Tibial artery (tissue), 4 donors: ENCODE data around the gene SCO2.

ENCODE experiments used
- DNase-seq, 2 donors: peaks; one replicate each; pipeline ENCODE4 v3.0.0-alpha.2; 2019
- H3K27ac ChIP-seq, 2 donors: fragments of 200-600 bp; sonication (generic) in 1 of 2; 1 replicate in 1 of 2; 2 replicates in 1 of 2; pipeline ENCODE4 v1.5.1; 2018 to 2019; ENCODE audit warnings: mild to moderate bottlenecking in 1 of 2
- H3K27me3 ChIP-seq, 2 donors: fragments of 200-600 bp; sonication (generic) in 1 of 2; one replicate each; pipeline versions ENCODE4 v1.5.1 to v1.6.0; 2016 to 2019
- H3K36me3 ChIP-seq, 3 donors: fragments of 200-600 bp; sonication (generic) in 2 of 3; one replicate each; pipeline ENCODE4 v1.5.1; 2016 to 2019; ENCODE audit warnings: mild to moderate bottlenecking in 2 of 3
- H3K4me1 ChIP-seq, 4 donors: fragments of 200-600 bp; sonication (generic) in 2 of 4; 1 replicate in 3 of 4; 2 replicates in 1 of 4; pipeline ENCODE4 v1.5.1; 2016 to 2019
- H3K4me3 ChIP-seq, 2 donors: fragments of 200-600 bp; sonication (generic) in 1 of 2; 1 replicate in 1 of 2; 2 replicates in 1 of 2; pipeline ENCODE4 v1.5.1; 2018 to 2019; ENCODE audit warnings: mild to moderate bottlenecking in 2 of 2
- H3K9me3 ChIP-seq, 3 donors: fragments of 200-600 bp; sonication (generic) in 1 of 3; one replicate each; pipeline ENCODE4 v1.5.1; 2016 to 2019
- intact Hi-C: fragments of 100-400 bp; cut with DNase I; formaldehyde crosslinking; loops from one replicate; pipeline ENCODE4 v1.15.0; 2023; ENCODE audit warnings: low total_unique reads
- TF ChIP-seq, protein P1 (sequence below), 2 experiments: fragments of 200-600 bp in 1 of 2; fragments of 450-650 bp in 1 of 2; IDR thresholded peaks; one replicate each; pipeline ENCODE4 v1.5.1; 2017 to 2019; ENCODE audit warnings: antibody characterized with exemption in 2 of 2, mild to moderate bottlenecking in 1 of 2, moderate library complexity in 1 of 2

The SCO2 gene

GRCh38 chr22:50564289-50564688 lies 38.9 kb upstream of the SCO2 start:
- intact Hi-C loops = no loop called here
- Histone ChIP-seq H3K9me3 (no peaks in the 10 kb centered on the region), H3K27me3 (peaks cover 0 to 3% of the 10 kb centered on the region in 2 donors), H3K36me3 (peaks cover 0 to 9% (median 0%) of the 10 kb centered on the region in 3 donors), H3K4me3 (no peak overlapping the region), H3K27ac (no peak overlapping the region), H3K4me1 (peaks cover 0 to 11% (median 7%) of the 10 kb centered on the region in 4 donors)
- TF ChIP-seq, protein P1, sequence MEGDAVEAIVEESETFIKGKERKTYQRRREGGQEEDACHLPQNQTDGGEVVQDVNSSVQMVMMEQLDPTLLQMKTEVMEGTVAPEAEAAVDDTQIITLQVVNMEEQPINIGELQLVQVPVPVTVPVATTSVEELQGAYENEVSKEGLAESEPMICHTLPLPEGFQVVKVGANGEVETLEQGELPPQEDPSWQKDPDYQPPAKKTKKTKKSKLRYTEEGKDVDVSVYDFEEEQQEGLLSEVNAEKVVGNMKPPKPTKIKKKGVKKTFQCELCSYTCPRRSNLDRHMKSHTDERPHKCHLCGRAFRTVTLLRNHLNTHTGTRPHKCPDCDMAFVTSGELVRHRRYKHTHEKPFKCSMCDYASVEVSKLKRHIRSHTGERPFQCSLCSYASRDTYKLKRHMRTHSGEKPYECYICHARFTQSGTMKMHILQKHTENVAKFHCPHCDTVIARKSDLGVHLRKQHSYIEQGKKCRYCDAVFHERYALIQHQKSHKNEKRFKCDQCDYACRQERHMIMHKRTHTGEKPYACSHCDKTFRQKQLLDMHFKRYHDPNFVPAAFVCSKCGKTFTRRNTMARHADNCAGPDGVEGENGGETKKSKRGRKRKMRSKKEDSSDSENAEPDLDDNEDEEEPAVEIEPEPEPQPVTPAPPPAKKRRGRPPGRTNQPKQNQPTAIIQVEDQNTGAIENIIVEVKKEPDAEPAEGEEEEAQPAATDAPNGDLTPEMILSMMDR (IDR thresholded peaks at IDR 0.05) = no peak
- no peak for DNase-seq

DNA sequence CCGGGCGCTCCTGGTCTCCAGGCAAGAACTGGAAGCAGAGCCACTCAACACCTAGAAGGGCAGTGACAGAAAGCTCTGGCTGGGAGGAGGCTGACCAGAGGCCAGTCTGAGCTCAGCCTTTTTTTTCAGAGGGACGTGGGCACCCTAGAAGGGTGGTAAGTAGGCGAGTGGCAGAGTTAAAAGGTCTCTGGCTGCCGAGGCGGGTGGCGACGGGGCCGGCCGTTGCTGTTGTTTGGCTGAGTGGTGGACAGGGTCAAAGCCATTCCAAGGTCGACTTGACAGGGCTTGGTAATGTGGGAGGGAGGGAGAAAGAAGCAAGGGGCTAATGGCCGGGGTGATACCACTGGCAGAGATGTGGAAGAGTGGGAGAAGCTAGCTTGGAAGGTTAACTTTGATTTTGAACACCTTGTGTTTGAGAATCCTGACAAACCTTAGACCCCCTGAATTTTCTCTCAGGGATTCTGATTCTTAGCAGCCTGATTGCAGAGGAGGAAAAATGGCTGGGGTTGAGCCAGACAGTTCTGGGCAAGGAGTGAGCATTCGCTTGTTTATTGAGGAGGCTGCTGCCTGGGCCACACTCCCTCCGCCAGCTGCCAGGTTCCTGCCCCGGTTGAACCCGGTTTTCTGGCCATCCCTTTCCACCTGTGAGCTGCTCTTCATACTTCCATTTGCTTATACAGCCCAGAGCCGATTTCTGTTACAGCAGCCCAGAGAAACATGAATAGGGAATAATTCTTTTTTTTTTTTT lies 38.2 kb upstream of the SCO2 start:
- TF ChIP-seq, protein P1 (IDR thresholded peaks at IDR 0.05) = no peak
- Histone ChIP-seq H3K27ac (peak overlapping the region in 1 of 2 donors; percentile 25), H3K4me1 (peaks cover 0 to 11% (median 7%) of the 10 kb centered on the region in 4 donors), H3K36me3 (peaks cover 0 to 2% (median 0%) of the 10 kb centered on the region in 3 donors), H3K9me3 (no peaks in the 10 kb centered on the region), H3K4me3 (peak overlapping the region; percentile 52 to 64), H3K27me3 (peaks cover 0 to 4% of the 10 kb centered on the region in 2 donors)
- no peak for DNase-seq
- intact Hi-C loops = no loop called here

DNA sequence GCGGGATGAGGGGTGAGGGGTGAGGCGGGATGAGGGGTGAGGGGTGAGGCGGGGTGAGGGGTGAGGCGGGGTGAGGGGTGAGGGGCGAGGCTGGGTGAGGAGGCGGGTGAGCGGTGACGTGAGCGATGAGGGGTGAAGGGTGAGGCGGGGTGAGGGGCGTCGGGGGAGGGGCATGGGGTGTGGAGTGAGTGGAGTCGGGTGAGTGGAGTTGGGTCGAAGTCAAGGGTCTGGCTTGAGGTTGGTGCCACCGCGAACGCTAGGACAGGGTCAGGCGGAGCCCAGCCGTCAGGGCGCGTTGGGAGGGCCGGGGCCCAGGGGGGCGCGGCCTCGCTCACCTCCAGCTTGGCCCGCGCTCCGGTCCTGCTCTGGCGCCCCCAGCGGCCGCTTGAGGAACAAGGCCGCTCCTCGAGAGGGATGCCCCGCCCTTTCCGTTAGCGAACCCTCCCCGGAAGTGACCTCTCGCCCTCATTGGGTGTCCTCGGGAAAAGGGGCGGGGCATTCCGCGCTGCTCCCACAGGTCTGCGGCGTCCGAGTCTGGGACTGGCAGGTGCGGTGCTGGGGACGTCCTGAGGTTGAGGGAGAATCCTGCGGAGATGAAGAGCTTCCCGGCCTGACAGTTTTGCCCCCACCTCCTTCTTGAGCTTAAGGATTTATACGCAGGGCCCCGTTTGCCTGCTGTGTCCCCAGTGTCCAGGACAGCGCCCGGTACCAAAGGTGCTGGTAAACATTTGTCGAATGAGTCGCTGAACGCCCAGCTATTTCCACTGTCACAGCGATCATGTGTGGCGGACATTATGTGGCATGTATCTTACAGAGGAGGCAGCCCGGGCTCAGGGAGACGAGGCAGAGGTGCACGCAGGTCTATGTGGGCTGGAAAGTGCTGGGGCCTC lies 37.4 kb upstream of the SCO2 start, which contains the start of gene SYCE3:
Gene SYCE3 (minus strand): TSS at position 397 of the 890 bp plus-strand sequence. CDS start 6,514 bp downstream, outside the sequence.
- Histone ChIP-seq H3K36me3 (no peaks in the 10 kb centered on the region), H3K4me1 (peaks cover 0 to 11% (median 7%) of the 10 kb centered on the region in 4 donors), H3K27me3 (peaks cover 0 to 10% of the 10 kb centered on the region in 2 donors), H3K27ac (peak within 1 kb of the TSS in 1 of 2 donors; percentile 25), H3K9me3 (no peaks in the 10 kb centered on the region), H3K4me3 (peak within 1 kb of the TSS; percentile 52 to 64)
- TF ChIP-seq, protein P1 (IDR thresholded peaks at IDR 0.05) = peak; percentile 92 to 97
- peak; percentile 95 to 97 for DNase-seq
- intact Hi-C loops = no loop called here

DNA sequence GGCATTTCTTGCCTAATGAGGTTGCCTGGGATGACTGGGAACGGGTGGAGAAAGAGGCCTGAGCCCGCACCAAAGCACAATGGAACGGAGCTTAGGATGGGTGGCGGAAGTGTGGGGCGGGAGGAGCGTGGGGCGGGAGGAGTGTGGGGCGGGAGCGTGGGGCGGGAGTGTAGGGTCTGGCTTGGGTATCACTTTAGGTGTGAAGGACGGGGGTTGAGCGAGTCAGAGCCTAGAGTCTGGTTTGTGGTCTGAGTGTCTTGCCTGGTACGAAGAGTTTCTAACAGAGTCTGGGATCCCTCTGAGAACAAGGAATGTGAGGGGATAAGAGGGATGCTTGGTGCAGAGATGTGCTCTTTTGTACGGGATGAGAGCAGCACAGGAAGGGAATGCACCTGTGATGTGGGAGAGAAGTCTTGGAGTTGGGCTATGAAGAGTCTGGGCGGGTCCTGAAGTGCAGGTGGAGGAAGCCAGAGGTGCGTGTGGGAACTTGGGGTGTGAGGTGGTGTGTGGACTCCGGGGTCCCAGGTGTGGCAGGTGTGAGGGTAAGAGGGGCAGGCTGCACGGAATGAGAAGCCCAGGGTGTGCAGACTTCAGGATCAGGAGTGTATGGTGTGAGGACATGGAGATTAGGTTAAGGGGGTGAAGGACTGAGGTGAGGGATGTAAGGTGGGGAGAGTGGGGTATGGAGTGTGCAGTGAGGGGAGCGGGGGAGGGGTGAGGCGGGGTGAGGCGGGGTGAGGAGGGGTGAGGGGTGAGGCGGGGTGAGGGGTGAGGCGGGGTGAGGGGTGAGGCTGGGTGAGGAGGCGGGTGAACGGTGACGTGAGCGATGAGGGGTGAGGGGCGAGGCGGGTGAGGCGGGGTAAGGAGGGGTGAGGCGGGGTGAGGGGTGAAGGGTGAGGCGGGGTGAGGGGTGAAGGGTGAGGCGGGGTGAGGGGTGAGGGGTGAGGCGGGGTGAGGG lies 36.3 kb upstream of the SCO2 start:
- no peak overlapping the region for H3K27ac ChIP-seq
- H3K4me3 ChIP-seq = no peak overlapping the region
- peaks cover 0 to 12% of the 10 kb centered on the region in 2 donors for H3K27me3 ChIP-seq
- TF ChIP-seq, protein P1 (IDR thresholded peaks at IDR 0.05) = no peak
- H3K4me1 ChIP-seq = peaks cover 0 to 11% (median 7%) of the 10 kb centered on the region in 4 donors
- H3K36me3 ChIP-seq = no peaks in the 10 kb centered on the region
- DNase-seq = no peak
- no peaks in the 10 kb centered on the region for H3K9me3 ChIP-seq
- intact Hi-C loops = no loop called here

- H3K27me3 ChIP-seq = peaks cover 0 to 12% of the 10 kb centered on the region in 2 donors
- TF ChIP-seq, protein P1 (IDR thresholded peaks at IDR 0.05) = no peak
- H3K4me3 ChIP-seq = no peak overlapping the region
- peaks cover 0 to 11% (median 7%) of the 10 kb centered on the region in 4 donors for H3K4me1 ChIP-seq
- intact Hi-C loops = no loop called here
- no peak for DNase-seq
- no peaks in the 10 kb centered on the region for H3K36me3 ChIP-seq
- no peaks in the 10 kb centered on the region for H3K9me3 ChIP-seq
- H3K27ac ChIP-seq = no peak overlapping the region
These were observed 34.6 kb upstream of the SCO2 start for GRCh38 chr22:50560034-50560433.
